Measurements from ENCODE around the gene DEFB132. TPM values are rescaled to one million over a fixed set of nuclear protein-coding genes. Genes with fewer than 3 reads are reported as not detected.
"Not testable (repeated sequence)": the region's sequence is repeated elsewhere in the genome, so short reads cannot be mapped to it uniquely, and the experiment has no call there.

Gene DEFB132
- total RNA-seq, 4 donors from 2014 or later = not detected

- intact Hi-C loops (cut with DNase I; ENCODE audit: low total_unique reads) = no loop called here
- TF ChIP-seq CTCF (IDR thresholded peaks at IDR 0.05 in 4 of 5, conservative IDR thresholded peaks at IDR 0.05 in 1 of 5) (no peak), POLR2A (IDR thresholded peaks at IDR 0.05) (no peak)
- in situ Hi-C loops (cut with MboI; ENCODE audit: low sequenced_read_pairs in 4 of 4) = no loop called here
- H3K36me3 ChIP-seq = no peaks in the 10 kb centered on the region
- DNase-seq (no peak), ATAC-seq (no peak)
- H3K9me3 ChIP-seq = no peaks in the 10 kb centered on the region
- no peaks in the 10 kb centered on the region for H3K4me1 ChIP-seq
- H3K4me3 ChIP-seq = no peak overlapping the region
- H3K27ac ChIP-seq = no peak overlapping the region
- no peaks in the 10 kb centered on the region for H3K27me3 ChIP-seq
These were observed 14.6 kb upstream of the DEFB132 start for GRCh38 chr20:242905-243304.

GRCh38 chr20:251354-251753 is 6.2 kb upstream of the DEFB132 start:
- Histone ChIP-seq H3K4me1 (no peaks in the 10 kb centered on the region), H3K36me3 (no peaks in the 10 kb centered on the region), H3K27me3 (peaks cover 0 to 5% (median 0%) of the 10 kb centered on the region in 3 donors), H3K9me3 (no peaks in the 10 kb centered on the region), H3K4me3 (no peak overlapping the region), H3K27ac (no peak overlapping the region)
- no peak for DNase-seq
- TF ChIP-seq CTCF (IDR thresholded peaks at IDR 0.05 in 4 of 5, conservative IDR thresholded peaks at IDR 0.05 in 1 of 5) = no peak
- TF ChIP-seq POLR2A (IDR thresholded peaks at IDR 0.05) = no peak
- intact Hi-C loops (cut with DNase I; ENCODE audit: low total_unique reads) (no loop called here), in situ Hi-C loops (cut with MboI; ENCODE audit: low sequenced_read_pairs in 4 of 4) (no loop called here)
- ATAC-seq = no peak

GRCh38 chr20:252801-253200 is 4.7 kb upstream of the DEFB132 start:
- Histone ChIP-seq H3K4me1 (no peaks in the 10 kb centered on the region), H3K9me3 (no peaks in the 10 kb centered on the region), H3K36me3 (no peaks in the 10 kb centered on the region), H3K27me3 (peaks cover 0 to 5% (median 0%) of the 10 kb centered on the region in 3 donors), H3K27ac (no peak overlapping the region), H3K4me3 (no peak overlapping the region)
- TF ChIP-seq CTCF (IDR thresholded peaks at IDR 0.05 in 4 of 5, conservative IDR thresholded peaks at IDR 0.05 in 1 of 5) = no peak
- no peak for TF ChIP-seq POLR2A (IDR thresholded peaks at IDR 0.05)
- intact Hi-C loops (cut with DNase I; ENCODE audit: low total_unique reads) (no loop called here), in situ Hi-C loops (cut with MboI; ENCODE audit: low sequenced_read_pairs in 4 of 4) (no loop called here)
- no peak for DNase-seq
- ATAC-seq = no peak

- H3K36me3 ChIP-seq; H3K9me3 ChIP-seq; intact Hi-C loops (cut with DNase I; ENCODE audit: low total_unique reads); in situ Hi-C loops (cut with MboI; ENCODE audit: low sequenced_read_pairs in 4 of 4); H3K4me3 ChIP-seq; DNase-seq; H3K27ac ChIP-seq; ATAC-seq; H3K4me1 ChIP-seq; H3K27me3 ChIP-seq: not testable (repeated sequence)
These were observed 4.1 kb upstream of the DEFB132 start for GRCh38 chr20:253447-253846.

GRCh38 chr20:258269-258858 is 840 bp downstream of the DEFB132 start:
- TF ChIP-seq POLR2A (IDR thresholded peaks at IDR 0.05) = no peak
- no peak overlapping the region for H3K4me3 ChIP-seq
- in situ Hi-C loops (cut with MboI; ENCODE audit: low sequenced_read_pairs in 4 of 4) = no loop called here
- intact Hi-C loops (cut with DNase I; ENCODE audit: low total_unique reads) = no loop called here
- DNase-seq (no peak), ATAC-seq (no peak)
- no peaks in the 10 kb centered on the region for H3K27me3 ChIP-seq
- no peaks in the 10 kb centered on the region for H3K36me3 ChIP-seq
- H3K4me1 ChIP-seq = no peaks in the 10 kb centered on the region
- no peak overlapping the region for H3K27ac ChIP-seq
- H3K9me3 ChIP-seq = no peaks in the 10 kb centered on the region

GRCh38 chr20:258963-259362 is 1.4 kb downstream of the DEFB132 start:
- no peaks in the 10 kb centered on the region for H3K4me1 ChIP-seq
- no peak overlapping the region for H3K27ac ChIP-seq
- in situ Hi-C loops (cut with MboI; ENCODE audit: low sequenced_read_pairs in 4 of 4) = no loop called here
- intact Hi-C loops (cut with DNase I; ENCODE audit: low total_unique reads) = no loop called here
- H3K4me3 ChIP-seq = no peak overlapping the region
- no peaks in the 10 kb centered on the region for H3K9me3 ChIP-seq
- TF ChIP-seq CTCF (IDR thresholded peaks at IDR 0.05 in 4 of 5, conservative IDR thresholded peaks at IDR 0.05 in 1 of 5) = no peak
- TF ChIP-seq POLR2A (IDR thresholded peaks at IDR 0.05) = no peak
- H3K36me3 ChIP-seq = no peaks in the 10 kb centered on the region
- no peak for ATAC-seq
- no peaks in the 10 kb centered on the region for H3K27me3 ChIP-seq
- no peak for DNase-seq

All from gastrocnemius medialis (tissue), 4 donors.